AG04449 (cell line): Measurements from ENCODE around the gene KLHL5.

ENCODE experiments used
- CTCF ChIA-PET: fragments of 350-600 bp; formaldehyde crosslinking; extraction: SDS; loops from one replicate; lab custom pipeline; 2021; ENCODE audit warnings: antibody characterized with exemption; lab: Yijun Ruan, JAX
- POLR2A ChIA-PET: fragments of 400-600, 350-600 bp; formaldehyde crosslinking; extraction: SDS; loops from one replicate; lab custom pipeline; 2020; ENCODE audit warnings: antibody characterized with exemption, inconsistent platforms; lab: Yijun Ruan, JAX
- DNase-seq: peaks from one replicate; pipeline ENCODE4 v3.0.0-alpha.2; 2010; ENCODE audit warnings: low read depth, low spot score
- H3K4me3 ChIP-seq: 2 replicates; pipeline ENCODE4 v1.5.1; 2011; ENCODE audit warnings: low read depth, mild to moderate bottlenecking, control low read depth, low read length
- CTCF ChIP-seq: IDR thresholded peaks from one replicate; pipeline ENCODE4 v1.5.1; 2011; ENCODE audit warnings: mild to moderate bottlenecking, moderate library complexity, low read length, control low read depth, inconsistent platforms; ENCODE audit not compliant: insufficient read depth; ENCODE audit errors: missing control alignments

KLHL5 gene

GRCh38 chr4:39157520-39157919 lies 95.5 kb downstream of the KLHL5 start:
- POLR2A ChIA-PET, result no interaction called here
- CTCF ChIA-PET, result no interaction called here
- DNase-seq, result no peak
- no peak overlapping the region for H3K4me3 ChIP-seq
- TF ChIP-seq CTCF, result no peak

GRCh38 chr4:39166177-39166576 lies 104.1 kb downstream of the KLHL5 start:
- TF ChIP-seq CTCF, result no peak
- DNase-seq, result no peak
- no peak overlapping the region for H3K4me3 ChIP-seq
- ChIA-PET POLR2A (no interaction called here), CTCF (interaction anchor here (1.0 kb wide), 2 partner anchors 13 to 16 kb away, joined by 3 read pairs; no protein-coding TSS in a partner anchor)

- ChIA-PET POLR2A (no interaction called here), CTCF (interaction anchor here (1.0 kb wide), 1 partner anchor 15 kb away, joined by 3 read pairs; no protein-coding TSS in a partner anchor)
- DNase-seq, result no peak
- no peak overlapping the region for H3K4me3 ChIP-seq
- no peak for TF ChIP-seq CTCF
These were observed 104.6 kb downstream of the KLHL5 start for GRCh38 chr4:39166669-39167068.

- H3K4me3 ChIP-seq, result no peak overlapping the region
- TF ChIP-seq CTCF, result no peak
- DNase-seq, result no peak
- ChIA-PET CTCF (interaction anchor here (1.1 to 1.6 kb wide), 2 partner anchors 12 to 410 kb away, joined by 3 to 5 read pairs; no protein-coding TSS in a partner anchor), POLR2A (no interaction called here)
These were observed 107.4 kb downstream of the KLHL5 start for GRCh38 chr4:39169426-39169825.

- ChIA-PET CTCF (no interaction called here), POLR2A (no interaction called here)
- DNase-seq, result no peak
- TF ChIP-seq CTCF, result no peak
- H3K4me3 ChIP-seq, result no peak overlapping the region
These were observed 108.3 kb downstream of the KLHL5 start for GRCh38 chr4:39170301-39170700.
